ENCODE measurements around the gene HIVEP1. TPM values are rescaled to one million over a fixed set of nuclear protein-coding genes. Genes with fewer than 3 reads are reported as not detected.

The HIVEP1 gene
- total RNA-seq, 4 donors from 2014 or later, result 21.6 to 59.4 (median 34.5) TPM

- TF ChIP-seq, protein P1, sequence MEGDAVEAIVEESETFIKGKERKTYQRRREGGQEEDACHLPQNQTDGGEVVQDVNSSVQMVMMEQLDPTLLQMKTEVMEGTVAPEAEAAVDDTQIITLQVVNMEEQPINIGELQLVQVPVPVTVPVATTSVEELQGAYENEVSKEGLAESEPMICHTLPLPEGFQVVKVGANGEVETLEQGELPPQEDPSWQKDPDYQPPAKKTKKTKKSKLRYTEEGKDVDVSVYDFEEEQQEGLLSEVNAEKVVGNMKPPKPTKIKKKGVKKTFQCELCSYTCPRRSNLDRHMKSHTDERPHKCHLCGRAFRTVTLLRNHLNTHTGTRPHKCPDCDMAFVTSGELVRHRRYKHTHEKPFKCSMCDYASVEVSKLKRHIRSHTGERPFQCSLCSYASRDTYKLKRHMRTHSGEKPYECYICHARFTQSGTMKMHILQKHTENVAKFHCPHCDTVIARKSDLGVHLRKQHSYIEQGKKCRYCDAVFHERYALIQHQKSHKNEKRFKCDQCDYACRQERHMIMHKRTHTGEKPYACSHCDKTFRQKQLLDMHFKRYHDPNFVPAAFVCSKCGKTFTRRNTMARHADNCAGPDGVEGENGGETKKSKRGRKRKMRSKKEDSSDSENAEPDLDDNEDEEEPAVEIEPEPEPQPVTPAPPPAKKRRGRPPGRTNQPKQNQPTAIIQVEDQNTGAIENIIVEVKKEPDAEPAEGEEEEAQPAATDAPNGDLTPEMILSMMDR (IDR thresholded peaks at IDR 0.05), result no peak
- no peak for DNase-seq (ENCODE audit: low spot score)
- no peak for ATAC-seq (ENCODE audit: low FRiP score)
These were observed 190.9 kb downstream of the HIVEP1 start for GRCh38 chr6:12203001-12203400.

DNA sequence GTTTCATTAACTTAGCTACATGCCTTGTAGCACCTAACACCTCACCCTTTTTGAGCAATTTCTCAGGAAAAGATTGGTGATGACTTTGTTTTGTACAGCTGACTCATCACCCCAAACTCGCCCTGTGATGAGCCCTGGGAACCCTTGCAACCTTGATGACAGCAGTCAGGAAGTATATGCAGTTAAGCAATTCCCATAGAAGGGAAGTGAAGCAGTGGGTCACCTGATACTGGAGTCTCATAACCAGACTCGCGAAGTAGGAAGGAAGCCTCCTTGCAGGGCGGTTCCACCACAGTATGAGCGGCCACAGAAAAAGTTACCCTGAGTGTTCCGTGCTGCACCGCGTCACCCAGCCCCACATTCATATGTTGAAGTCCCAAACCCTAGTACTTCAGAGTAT lies 196.1 kb downstream of the HIVEP1 start:
- ATAC-seq (ENCODE audit: low FRiP score) (no peak), DNase-seq (ENCODE audit: low spot score) (no peak)
- TF ChIP-seq, protein P1 (IDR thresholded peaks at IDR 0.05), result no peak

GRCh38 chr6:12208673-12209072 lies 196.6 kb downstream of the HIVEP1 start:
- TF ChIP-seq, protein P1 (IDR thresholded peaks at IDR 0.05), result no peak
- ATAC-seq (ENCODE audit: low FRiP score), result no peak
- DNase-seq (ENCODE audit: low spot score), result no peak

Other genes starting within 250 kb of the HIVEP1 start
- 1 to 10 TPM in 1 of 4 donors, under 1 TPM in 2, not detected in 1; 0.31 to 2.4 (median 0.37) TPM for gene ADTRP, start 233.5 kb upstream of the HIVEP1 start, total RNA-seq